OCI-LY1 (cell line): Measurements from ENCODE around the gene MAP3K1.

ENCODE experiments used
- H2AFZ ChIP-seq: fragments of 200-600 bp; sonication (generic), shearing (Covaris generic); 2 replicates; pipeline ENCODE4 v1.6.0; 2014; ENCODE audit warnings: antibody characterized with exemption, mild to moderate bottlenecking, low read length
- H3F3A ChIP-seq: fragments of 200-600 bp; sonication (generic), shearing (Covaris generic); 2 replicates; pipeline ENCODE4 v1.6.0; 2014; ENCODE audit warnings: mild to moderate bottlenecking, antibody characterized with exemption, low read length, moderate library complexity; ENCODE audit not compliant: insufficient read depth
- H3K27ac ChIP-seq: fragments of 200-600 bp; sonication (generic); 2 replicates; pipeline ENCODE4 v1.5.1; 2014; ENCODE audit warnings: low read length, mixed run types, mild to moderate bottlenecking, low read depth; ENCODE audit not compliant: poor library complexity, severe bottlenecking
- H3K27me3 ChIP-seq: fragments of 200-600 bp; sonication (generic); 2 replicates; pipeline ENCODE4 v1.6.0; 2014; ENCODE audit warnings: antibody characterized with exemption, mild to moderate bottlenecking, low read length, moderate library complexity; ENCODE audit not compliant: insufficient read depth
- H3K36me3 ChIP-seq: fragments of 200-600 bp; sonication (generic); 2 replicates; pipeline ENCODE4 v1.6.1; 2014; ENCODE audit warnings: mild to moderate bottlenecking, antibody characterized with exemption, low read length, moderate library complexity, mixed read lengths; ENCODE audit not compliant: insufficient read depth
- H3K4me1 ChIP-seq: fragments of 200-600 bp; sonication (generic); 2 replicates; pipeline ENCODE4 v1.5.1; 2014; ENCODE audit warnings: mild to moderate bottlenecking, low read length, moderate library complexity; ENCODE audit not compliant: insufficient read depth, severe bottlenecking
- H3K4me2 ChIP-seq: fragments of 200-600 bp; sonication (generic), shearing (Covaris generic); 2 replicates; pipeline ENCODE4 v1.6.1; 2014; ENCODE audit warnings: low read length
- H3K4me3 ChIP-seq: fragments of 200-600 bp; sonication (generic); 2 replicates; pipeline ENCODE4 v1.5.1; 2014; ENCODE audit warnings: low read length, low read depth, mild to moderate bottlenecking, mixed read lengths; ENCODE audit not compliant: poor library complexity, severe bottlenecking
- H3K79me2 ChIP-seq: fragments of 200-600 bp; shearing (Covaris generic); 2 replicates; pipeline ENCODE4 v1.6.1; 2016; ENCODE audit warnings: mixed run types, low read length, mixed read lengths; ENCODE audit not compliant: insufficient read depth
- H3K9ac ChIP-seq: fragments of 200-600 bp; sonication (generic), shearing (Covaris generic); 2 replicates; pipeline ENCODE4 v1.6.1; 2014; ENCODE audit warnings: mild to moderate bottlenecking, low read length, mixed read lengths
- H3K9me2 ChIP-seq: fragments of 200-600 bp; sonication (generic), shearing (Covaris generic); 2 replicates; pipeline ENCODE4 v1.6.1; 2014; ENCODE audit warnings: low read depth, mild to moderate bottlenecking, low read length, mixed read lengths
- H3K9me3 ChIP-seq: fragments of 200-600 bp; shearing (Covaris generic); 2 replicates; pipeline ENCODE4 v1.6.1; 2014; ENCODE audit warnings: low read length, mixed read lengths
- H4K20me1 ChIP-seq: fragments of 200-600 bp; sonication (generic), shearing (Covaris generic); 2 replicates; pipeline ENCODE4 v1.6.0; 2016; ENCODE audit warnings: mild to moderate bottlenecking, low read length; ENCODE audit not compliant: insufficient read depth
- CTCF ChIP-seq: fragments of 200-600 bp; sonication (generic), shearing (Covaris generic); IDR thresholded peaks from 2 replicates; pipeline ENCODE4 v1.5.1; 2017; ENCODE audit warnings: mild to moderate bottlenecking, antibody characterized with exemption, low read length, moderate library complexity, mixed read lengths
- EZH2 ChIP-seq: fragments of 200-600 bp; sonication (generic), shearing (Covaris generic); IDR thresholded peaks from 2 replicates; pipeline ENCODE4 v1.8.0; 2017; ENCODE audit warnings: borderline replicate concordance, mixed run types, mild to moderate bottlenecking, antibody characterized with exemption, low read length, moderate library complexity, mixed read lengths

The MAP3K1 gene

GRCh38 chr5:56876327-56876726, 61.0 kb downstream of the MAP3K1 start:
- H4K20me1 ChIP-seq, result no peaks in the 10 kb centered on the region
- TF ChIP-seq EZH2 (no peak), CTCF (no peak)
- H3F3A ChIP-seq, result no peaks in the 10 kb centered on the region; the same call in 1 of the 2 replicates
- peaks cover 96% of the 10 kb centered on the region for H3K36me3 ChIP-seq
- no peak overlapping the region for H3K27ac ChIP-seq
- no peaks in the 10 kb centered on the region for H3K27me3 ChIP-seq
- H2AFZ ChIP-seq, result no peak overlapping the region
- no peaks in the 10 kb centered on the region for H3K4me1 ChIP-seq
- no peaks in the 10 kb centered on the region for H3K79me2 ChIP-seq
- no peaks in the 10 kb centered on the region for H3K9me2 ChIP-seq
- no peak overlapping the region for H3K4me2 ChIP-seq
- H3K4me3 ChIP-seq, result no peak overlapping the region
- no peaks in the 10 kb centered on the region for H3K9me3 ChIP-seq
- no peak overlapping the region for H3K9ac ChIP-seq

GRCh38 chr5:56881571-56881970, 66.2 kb downstream of the MAP3K1 start:
- TF ChIP-seq CTCF (no peak), EZH2 (no peak)

GRCh38 chr5:56893251-56893951, 78.1 kb downstream of the MAP3K1 start:
- H3K79me2 ChIP-seq, result no peaks in the 10 kb centered on the region
- no peaks in the 10 kb centered on the region; the same call in 1 of the 2 replicates for H3F3A ChIP-seq
- no peaks in the 10 kb centered on the region for H3K27me3 ChIP-seq
- no peak overlapping the region for H3K4me3 ChIP-seq
- no peak overlapping the region for H3K4me2 ChIP-seq
- no peak overlapping the region for H3K9ac ChIP-seq
- TF ChIP-seq CTCF, result no peak
- TF ChIP-seq EZH2, result no peak
- H3K9me3 ChIP-seq, result no peaks in the 10 kb centered on the region
- no peaks in the 10 kb centered on the region for H4K20me1 ChIP-seq
- H3K36me3 ChIP-seq, result peaks cover 73% of the 10 kb centered on the region
- no peak overlapping the region for H3K27ac ChIP-seq
- no peaks in the 10 kb centered on the region for H3K9me2 ChIP-seq
- H2AFZ ChIP-seq, result no peak overlapping the region
- H3K4me1 ChIP-seq, result peaks cover 10% of the 10 kb centered on the region

More at GRCh38 chr5:56881571-56881970, 66.2 kb downstream of the MAP3K1 start:
- H3K4me2 ChIP-seq, result no peak overlapping the region
- H3K79me2 ChIP-seq, result no peaks in the 10 kb centered on the region
- no peaks in the 10 kb centered on the region for H3K9me3 ChIP-seq
- no peaks in the 10 kb centered on the region for H3K27me3 ChIP-seq
- no peak overlapping the region for H3K9ac ChIP-seq
- H3F3A ChIP-seq, result no peaks in the 10 kb centered on the region
- H3K4me3 ChIP-seq, result no peak overlapping the region
- no peaks in the 10 kb centered on the region for H4K20me1 ChIP-seq
- H3K9me2 ChIP-seq, result no peaks in the 10 kb centered on the region
- no peak overlapping the region for H2AFZ ChIP-seq
- peaks cover 99% of the 10 kb centered on the region for H3K36me3 ChIP-seq
- no peak overlapping the region for H3K27ac ChIP-seq
- H3K4me1 ChIP-seq, result no peaks in the 10 kb centered on the region
